Lung microvascular endothelial cell (primary cell): ENCODE data around the gene LPCAT3. TPM values are rescaled to one million over a fixed set of nuclear protein-coding genes. Genes with fewer than 3 reads are reported as not detected.
"Not testable (repeated sequence)": the region's sequence is repeated elsewhere in the genome, so short reads cannot be mapped to it uniquely, and the experiment has no call there.

Experiments used
- DNase-seq, 2 donors: peaks; one replicate each; pipeline versions ENCODE4 v3.0.0 to v3.0.0-alpha.2; 2010; ENCODE audit warnings: low read depth in 2 of 2
- total RNA-seq: library from RNA; depleted of rRNA; stranded (reverse); fragments of >200 nt; gene quantifications from 2 replicates; pipeline ENCODE4 v1.2.1, GENCODE V29; 2014

LPCAT3 gene
- total RNA-seq, 1 donor from 2014 or later, result 9.9 TPM

DNA sequence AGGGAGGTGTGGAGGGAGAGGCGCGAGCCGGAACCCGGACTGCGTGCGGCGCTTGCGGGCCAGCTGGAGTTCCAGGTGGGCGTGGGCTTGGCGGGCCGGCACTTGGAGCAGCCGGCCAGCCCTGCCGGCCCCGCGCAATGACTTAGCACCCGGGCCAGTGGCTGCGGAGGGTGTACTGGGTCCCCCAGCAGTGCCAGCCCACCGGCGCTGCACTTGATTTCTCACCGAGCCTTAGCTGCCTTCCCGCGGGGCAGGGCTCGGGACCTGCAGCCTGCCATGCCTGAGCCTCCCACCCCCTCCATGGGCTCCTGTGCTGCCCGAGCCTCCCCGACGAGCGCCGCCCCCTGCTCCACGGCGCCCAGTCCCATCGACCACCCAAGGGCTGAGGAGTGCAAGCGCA, 19.1 kb upstream of the LPCAT3 start:
- DNase-seq, result not testable (repeated sequence)

DNA sequence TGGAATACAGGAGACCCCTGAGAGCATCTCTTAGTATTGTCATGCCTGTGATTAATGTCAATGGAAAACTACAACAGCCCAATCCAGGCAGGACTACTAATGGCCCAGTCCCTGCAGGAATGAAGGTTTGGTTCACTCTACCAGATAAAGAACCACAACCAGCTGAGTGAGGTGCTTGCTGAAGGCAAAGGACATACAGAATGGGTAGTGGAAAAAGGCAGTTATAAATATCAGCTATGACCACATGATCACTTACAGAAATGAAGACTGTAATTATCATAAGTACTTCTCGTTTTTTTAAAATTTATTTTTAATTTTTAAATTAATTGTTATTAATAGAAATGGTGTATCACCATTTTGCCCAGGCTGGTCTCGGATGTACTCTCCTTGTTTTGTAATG, 17.2 kb upstream of the LPCAT3 start:
- no peak for DNase-seq

DNA sequence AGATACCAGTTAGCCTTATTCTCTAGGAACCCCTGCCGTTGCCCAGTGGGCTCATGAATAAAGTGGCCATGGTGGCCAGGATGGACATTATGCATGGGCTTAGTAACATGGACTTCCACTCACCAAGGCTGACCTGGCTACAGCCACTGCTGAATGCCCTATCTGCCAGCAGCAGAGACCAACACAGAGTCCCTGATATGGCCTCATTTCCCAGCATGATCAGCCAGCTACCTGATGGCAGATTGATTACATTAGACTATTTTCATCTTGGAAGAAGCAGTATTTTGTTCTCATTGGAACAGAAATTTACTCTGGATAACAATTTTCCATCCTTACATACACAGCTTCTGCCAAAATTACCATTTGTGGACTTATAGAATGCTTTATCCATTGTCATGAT, 16.2 kb upstream of the LPCAT3 start:
- no peak for DNase-seq

DNA sequence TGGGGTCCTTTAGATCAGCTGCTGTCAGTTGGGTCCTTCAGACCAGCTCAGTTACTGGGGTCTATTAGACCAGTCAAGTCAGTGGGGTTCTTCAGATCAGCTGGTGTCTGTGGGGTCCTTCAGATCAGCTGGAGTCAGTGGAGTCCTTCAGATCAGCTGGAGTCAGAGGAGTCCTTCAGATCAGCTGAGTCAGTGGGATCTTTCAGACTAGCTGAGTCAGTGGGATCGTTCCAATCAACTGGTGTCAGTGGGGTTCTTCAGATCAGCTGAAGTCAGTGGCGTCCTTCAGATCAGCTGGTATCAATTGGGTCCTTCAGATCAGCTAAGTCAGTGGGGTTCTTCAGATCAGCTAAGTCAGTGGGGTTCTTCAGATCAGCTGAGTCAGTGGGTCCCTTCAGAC, 14.7 kb upstream of the LPCAT3 start:
- no peak for DNase-seq

DNA sequence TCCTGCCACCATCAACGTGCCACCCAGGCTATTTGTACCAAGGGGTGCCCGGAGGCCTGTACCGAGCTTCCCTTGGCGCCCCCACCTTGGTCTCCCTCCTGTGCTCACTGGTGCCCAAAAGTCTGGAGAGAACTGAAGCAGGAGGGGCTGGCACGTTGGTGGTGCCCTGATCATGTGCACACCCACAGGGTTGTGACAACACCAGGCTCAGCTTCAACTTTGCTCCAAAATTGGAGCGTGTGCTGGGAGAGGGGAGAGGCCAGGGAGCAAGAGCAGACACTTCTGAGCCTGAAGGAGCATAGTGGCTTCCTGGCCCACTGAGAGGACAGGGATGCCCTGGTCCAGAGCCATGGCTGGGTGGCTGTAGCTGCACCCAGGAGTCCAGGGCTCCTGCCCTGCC, 13.0 kb upstream of the LPCAT3 start:
- no peak for DNase-seq

DNA sequence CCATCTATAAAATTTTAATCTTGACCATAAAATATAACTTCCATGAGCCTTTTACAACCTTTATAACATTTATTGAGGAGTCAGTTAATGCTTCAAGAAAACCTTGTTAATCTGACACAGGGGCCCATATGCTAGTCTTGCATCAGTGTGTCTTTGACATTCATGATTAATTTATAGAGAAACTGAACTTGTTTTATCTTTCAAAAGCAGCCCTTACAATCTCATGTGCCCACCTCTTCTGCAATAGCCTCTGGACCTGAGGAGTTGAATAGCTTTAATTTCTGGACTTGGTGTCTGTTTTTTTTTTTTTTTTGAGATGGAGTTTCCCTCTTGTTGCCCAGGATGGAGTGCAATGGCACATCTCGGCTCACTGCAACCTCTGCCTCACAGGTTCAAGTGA, 8.6 kb upstream of the LPCAT3 start:
- no peak for DNase-seq

DNA sequence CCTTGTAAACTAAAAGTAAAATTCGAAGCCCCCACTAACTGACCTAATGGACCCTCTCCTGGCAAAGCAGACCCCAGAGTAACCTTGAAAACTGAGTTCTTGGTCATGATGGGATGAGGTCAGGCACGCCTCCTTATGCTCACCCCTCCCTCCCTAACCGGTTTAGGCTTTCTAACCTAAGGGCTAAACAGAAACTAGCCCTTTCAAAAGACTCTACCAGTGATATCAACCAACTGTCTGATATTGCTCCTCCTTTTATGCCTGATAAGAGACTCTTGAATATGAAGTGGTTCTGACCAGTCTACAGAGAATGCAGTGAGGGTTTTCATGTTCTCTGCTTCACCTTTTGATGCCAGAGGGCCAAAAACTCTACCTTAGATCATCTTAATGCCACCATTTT, 4.8 kb upstream of the LPCAT3 start:
- DNase-seq, result no peak

DNA sequence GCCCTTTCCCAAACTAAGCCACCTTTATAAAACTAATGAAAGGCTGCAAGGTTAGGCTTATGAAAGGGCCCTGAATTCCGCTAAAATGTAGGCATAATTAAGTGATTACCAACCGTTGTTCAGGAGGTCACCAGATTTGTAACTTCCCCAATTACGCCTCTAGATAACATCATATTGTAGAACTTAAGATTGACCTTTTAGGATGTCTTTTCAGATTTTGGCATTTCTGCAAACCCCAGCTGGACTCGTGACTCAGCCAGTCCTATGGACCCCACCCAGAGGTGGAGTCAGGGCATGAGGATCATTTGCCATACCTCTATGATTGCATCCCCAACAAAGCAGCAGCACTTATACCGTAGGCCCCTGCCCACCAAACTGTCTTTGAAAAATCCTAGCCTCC, 3.7 kb upstream of the LPCAT3 start:
- no peak for DNase-seq

DNA sequence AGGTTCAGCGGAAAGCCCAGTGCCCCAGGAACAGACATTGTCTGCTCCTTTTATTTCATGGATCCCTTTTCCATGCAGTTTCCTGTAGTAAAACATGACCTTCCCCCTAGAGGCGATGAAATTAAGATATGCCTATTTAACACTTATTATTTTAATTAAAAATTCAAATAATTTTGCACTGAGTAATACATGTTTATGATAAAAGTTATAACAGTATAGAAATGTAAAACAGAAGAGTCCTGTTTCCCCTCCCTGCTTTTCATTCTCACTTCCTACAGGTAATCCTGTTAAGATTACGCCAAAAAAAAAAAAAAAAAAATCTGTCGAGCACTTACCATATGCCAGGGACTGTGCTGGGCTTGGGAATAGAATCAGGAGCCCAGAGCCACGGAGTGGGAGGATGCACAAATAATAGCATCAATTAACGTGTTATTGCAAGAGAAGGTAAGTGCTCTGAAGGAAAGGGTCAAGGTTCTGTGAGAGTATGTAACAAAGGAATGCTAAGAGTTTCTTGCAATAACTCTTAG, 830 bp upstream of the LPCAT3 start:
- DNase-seq, result peak in 1 of 2 donors; percentile 5

DNA sequence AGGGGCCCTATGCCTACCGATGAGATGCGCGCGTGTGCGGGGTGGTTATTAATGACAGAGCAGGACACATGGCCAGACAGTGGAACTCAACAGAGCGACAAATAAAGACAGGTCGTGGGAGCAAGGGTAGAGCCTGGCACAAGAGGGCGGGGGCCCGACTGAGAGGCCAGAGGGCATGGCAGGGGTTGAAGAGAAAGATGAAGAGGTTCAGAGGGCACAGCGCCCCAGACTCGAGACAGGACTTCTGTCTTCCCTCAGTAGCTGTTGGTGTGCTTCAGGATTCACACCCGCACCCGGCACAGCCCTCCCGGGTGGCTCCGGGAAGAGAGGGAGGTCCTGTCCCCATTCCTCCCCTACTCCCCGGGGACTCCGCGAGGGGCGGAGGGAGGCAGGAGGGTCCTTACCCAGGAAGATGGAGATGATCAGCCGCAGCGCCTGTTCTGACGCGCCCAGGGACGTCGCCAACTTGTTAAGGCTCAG, 366 bp downstream of the LPCAT3 start:
- peak in 1 of 2 donors; percentile 17 for DNase-seq

DNA sequence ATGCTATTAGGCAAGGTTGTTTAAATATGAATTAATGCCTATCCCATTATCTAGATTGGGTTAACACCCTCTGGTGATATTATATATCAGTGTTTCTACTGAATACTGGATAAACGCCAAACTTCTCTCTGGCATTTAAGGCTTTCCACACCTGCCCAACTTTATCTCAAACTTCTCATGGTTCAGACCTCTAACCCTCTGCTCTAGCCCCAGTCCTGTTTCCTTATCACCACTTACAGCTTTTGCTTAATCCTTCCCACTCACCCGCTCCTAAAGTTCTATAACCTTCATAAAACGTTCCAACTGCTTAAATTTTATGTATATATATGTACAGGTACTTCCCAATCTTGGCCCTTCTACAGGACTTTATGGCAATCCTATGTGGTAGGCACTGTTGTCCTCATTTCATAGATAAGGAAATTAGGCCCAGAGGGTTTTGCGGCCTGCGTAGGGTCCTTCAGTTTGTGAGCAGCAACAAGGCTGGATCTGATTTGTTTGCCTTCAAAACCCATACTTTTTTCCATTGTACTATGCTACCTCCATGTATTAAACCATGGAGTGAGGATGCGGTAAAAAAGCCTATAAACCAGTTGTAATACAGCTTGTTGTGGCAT, 1.2 kb downstream of the LPCAT3 start:
- DNase-seq, result no peak

DNA sequence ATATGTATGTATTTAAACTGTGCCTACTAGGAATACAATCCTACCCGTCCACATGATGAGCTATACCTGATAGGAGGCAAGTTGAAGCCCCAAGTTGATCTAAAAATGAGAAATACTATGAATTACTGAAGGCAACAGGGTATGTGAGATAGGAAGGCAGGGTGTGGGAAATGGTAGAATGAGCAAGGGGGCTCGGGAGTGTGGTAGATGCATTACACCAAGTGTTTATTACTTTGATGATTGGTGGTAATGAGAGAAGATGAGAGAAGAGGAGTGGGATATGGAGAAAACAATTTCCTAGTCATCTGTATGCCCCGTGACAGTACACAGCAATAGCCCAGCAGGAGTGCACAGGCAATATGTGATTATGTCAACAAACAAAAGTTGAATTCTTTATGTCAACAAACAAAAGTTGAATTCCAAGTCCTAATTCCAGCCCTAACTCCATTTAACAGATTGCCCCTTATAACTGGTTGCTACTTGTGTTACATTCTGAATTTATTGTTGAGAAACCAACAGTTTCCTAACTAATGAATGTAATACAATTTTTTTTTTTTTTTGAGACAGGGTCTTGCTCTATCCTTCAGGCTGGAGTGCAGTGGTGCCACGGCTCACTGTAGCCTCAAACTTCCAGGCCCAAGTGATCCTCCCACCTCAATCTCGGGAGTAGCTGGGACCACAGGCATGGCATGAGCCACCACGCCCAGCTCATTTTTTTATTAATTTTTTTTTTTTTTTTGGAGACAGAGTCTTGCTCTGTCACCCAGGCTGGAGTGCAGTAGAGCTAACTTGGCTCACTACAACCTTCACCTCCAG, 2.5 kb downstream of the LPCAT3 start:
- no peak for DNase-seq

DNA sequence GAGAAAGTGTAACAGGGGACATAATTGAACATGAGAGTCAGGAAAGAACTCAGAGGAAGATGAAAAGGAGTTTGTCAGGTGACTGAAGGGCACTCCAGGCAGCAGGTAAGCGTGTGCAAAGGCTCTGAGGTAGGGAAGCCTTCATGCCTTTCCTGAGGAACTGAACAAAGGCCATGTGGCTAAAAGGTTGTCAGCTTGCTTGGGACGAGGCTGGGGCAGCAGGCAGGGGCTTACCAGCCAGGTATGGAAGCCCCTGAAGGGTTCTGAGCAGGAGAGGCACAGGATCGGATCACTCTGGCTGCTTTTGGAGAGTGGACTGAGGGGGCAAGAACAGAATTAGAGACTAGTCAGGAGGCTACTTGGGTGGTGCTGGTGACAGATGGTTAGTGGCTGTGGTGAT, 5.2 kb downstream of the LPCAT3 start:
- no peak for DNase-seq

DNA sequence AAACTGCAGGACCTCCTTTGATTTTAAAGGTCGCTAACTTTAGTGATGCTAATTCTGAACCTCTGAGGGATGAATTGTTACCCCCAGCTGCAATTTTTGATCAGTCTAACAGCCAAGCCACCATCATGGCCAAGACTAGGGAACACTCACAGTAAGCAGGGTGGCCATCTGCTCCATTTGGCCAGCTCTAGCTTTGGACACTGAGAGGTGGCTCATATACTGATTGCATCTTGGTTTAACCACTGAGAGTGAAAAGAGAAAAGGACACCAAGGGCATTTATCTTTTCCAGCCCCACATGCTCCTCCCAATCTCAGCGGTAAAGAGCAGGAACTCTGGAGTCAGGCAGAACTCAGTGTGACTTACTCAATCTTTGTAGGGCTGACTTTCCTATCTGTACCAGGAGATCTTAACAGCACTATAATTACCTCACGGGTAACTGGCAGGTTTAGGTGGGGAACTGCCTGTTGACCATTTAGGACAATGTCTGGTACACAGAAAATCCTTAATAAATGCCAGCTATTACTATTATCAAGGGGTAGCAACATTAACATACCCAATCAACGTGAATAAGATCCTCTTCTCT, 6.2 kb downstream of the LPCAT3 start:
- DNase-seq, result no peak

DNA sequence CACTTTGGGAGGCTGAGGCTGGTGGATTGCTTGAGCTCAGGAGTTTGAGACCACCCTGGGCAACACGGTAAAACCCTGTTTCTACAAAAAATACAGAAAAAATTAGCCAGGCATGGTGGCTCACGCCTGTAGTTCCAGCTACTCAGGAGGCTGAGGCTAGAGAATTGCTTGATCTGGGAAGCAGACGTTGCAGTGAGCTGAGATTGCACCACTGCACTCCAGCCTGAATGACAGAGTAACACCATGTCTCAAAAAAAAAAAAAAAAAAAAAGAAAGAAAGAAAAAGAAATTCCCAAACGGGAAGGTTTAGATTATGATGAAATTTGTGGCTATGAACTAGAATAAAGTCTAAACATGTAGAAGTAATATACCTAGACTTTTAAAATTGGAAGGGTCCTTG, 6.9 kb downstream of the LPCAT3 start:
- DNase-seq, result not testable (repeated sequence)

DNA sequence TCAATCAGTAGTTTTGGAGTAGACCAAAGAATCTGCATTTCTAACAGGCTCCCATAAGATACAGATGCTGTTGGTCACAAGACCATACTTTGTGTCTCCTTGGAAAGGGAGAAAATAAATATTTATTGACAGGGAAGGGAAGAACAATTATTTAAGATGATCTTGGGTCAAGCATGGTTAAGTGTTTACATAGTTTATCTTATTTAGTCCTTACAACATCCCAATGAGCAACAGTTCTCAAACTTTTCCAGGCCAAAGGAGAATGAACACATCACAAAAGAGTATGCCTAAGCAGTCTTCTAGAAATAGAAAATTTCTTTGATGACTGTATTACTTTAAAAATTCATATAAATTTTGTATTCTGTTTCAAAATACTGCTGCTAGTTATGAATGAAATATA, 8.8 kb downstream of the LPCAT3 start:
- DNase-seq, result no peak

DNA sequence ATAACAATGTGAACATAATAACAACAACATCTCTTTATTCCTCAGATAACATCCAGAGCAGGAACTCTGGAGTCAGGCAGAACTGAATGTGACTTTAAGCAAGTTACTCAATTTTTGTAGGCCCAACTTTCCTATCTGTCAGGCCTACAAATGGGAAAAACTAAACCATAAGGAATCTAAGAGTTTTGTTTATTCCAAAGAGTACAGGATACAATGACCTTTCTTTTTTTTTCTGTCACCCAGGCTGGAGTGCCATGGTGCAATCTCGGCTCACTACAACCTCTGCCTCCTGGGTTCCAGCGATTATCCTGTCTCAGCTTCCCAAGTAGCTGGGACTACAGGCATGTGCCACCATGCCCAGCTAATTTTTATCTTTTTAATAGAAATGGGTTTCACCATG, 9.4 kb downstream of the LPCAT3 start:
- no peak for DNase-seq

DNA sequence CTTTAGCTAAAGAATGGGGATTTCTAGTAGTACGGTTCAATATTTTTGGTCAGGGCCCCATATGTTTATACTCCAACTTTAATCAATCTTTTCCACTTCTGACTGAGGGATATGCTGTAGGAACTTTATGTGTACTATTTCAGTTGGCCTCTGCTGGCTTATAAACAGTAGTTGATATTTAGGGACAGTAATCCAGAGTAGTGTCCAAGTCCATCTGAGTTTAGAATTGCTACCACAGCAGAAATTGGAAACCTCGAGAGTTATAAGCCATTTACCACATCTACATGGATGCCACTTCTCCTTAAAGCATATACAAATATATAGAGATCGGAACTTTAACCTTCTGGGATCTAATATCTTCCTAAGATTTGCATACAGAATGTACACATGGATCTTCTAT, 11.6 kb downstream of the LPCAT3 start:
- DNase-seq, result no peak

DNA sequence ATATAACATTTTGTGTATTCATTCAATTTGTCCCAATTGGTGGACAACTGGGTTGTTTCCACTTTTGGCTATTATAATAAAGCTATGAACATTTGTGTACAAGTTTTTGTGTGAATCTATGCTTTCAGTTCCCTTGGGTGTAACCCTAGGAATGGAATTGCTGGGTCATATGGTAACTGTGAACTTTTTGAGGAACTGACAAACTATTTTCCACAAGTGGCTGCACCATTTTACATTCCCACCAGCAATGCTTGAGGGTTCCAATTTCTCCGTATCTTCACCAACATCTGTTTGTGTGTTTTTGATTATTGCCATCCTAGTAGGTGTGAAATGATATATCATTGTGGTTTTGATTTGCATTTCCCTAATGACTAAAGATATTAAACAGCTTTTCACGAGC, 13.0 kb downstream of the LPCAT3 start:
- DNase-seq, result peak in 1 of 2 donors; percentile 15

DNA sequence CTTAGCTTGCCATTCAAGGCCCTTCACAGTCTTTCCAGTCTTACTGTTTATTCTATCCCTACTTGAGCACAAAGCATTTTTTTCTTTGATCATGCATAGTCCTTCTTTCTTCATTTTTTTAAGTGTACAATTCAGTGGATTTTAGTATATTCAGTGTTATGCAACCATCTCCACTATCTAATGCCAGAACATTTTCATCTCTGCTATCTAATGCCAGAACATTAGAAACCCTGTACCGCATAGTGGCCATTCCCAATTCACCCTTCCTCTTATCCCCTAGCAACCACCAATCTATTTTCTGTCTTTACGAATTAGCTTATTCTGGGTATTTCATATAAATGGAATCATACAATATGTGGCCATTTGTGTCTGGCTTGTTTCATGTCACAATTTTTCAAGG, 13.4 kb downstream of the LPCAT3 start:
- no peak for DNase-seq

DNA sequence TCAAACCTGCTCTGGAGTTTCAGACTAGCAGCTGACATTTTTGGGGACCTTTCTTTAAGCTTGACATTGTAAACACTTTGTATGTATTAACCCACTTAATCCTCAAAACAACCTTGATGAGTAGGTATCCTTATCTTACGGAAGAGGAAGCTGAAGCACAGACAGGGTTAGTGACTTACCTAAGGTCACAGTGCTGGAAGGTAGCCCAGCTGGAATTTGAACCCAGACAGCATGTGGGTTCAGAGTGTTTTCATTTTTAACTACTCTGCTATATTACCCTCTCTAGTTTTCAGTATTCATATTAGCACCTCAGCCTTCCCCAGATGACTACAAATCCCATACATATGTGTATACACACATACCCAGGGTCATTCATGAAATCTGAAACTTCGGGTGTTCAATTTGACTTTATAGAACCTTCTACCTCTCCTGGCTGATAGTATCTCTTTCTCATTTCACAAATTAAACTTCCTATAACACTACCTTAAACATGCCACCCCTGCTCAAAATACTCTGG, 13.9 kb downstream of the LPCAT3 start:
- no peak for DNase-seq

DNA sequence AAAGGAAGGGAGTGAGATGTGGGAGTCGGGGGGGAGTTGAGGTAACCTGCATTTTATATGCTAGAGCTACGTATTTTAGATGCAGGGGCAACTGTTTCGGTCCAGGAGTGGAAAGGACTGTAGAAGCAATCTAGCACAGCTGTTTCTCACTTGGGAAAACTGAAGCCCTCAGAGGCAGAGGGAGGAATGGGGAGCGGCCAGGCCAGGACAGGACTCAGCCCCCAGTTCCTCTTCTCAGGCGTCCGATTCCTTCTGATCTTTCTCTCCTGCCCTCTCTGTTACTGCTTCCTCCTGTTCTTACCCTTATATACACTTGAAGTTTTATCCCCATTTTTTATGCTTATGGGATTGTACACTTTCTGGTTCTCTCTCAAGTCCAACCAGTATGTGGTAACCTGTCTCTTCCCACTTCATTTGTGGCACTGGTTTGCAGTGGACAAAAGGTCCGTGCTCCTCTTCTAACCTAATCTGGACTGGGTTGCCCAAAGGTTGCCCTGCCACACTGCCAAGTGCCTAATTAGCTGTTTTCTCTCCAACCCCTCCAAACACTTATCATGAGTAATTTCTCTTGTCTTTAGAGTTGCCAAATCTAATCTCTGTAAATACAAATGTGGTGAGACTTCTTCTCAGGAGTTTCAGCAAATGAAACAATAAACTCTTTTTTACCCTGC, 16.2 kb downstream of the LPCAT3 start:
- no peak for DNase-seq
